Ureter (tissue), 1 donor: Measurements from ENCODE around the gene C1S. TPM values are rescaled to one million over a fixed set of nuclear protein-coding genes. Genes with fewer than 3 reads are reported as not detected.
A peak's percentile ranks its signal among the peaks of the same experiment; 100 is the strongest.
"Not testable (repeated sequence)": the region's sequence is repeated elsewhere in the genome, so short reads cannot be mapped to it uniquely, and the experiment has no call there.

Source experiments
- DNase-seq: peaks from one replicate; pipeline ENCODE4 v3.0.0-alpha.2; 2020; ENCODE audit warnings: low spot score
- total RNA-seq: library from RNA; stranded (reverse); gene quantifications from one replicate; pipeline ENCODE4 v1.2.4, GENCODE V29; 2023
- donor health status: DM: yes; HTN: yes; CAD: no.

The C1S gene
- total RNA-seq, 1 donor from 2014 or later: 293 TPM

DNA sequence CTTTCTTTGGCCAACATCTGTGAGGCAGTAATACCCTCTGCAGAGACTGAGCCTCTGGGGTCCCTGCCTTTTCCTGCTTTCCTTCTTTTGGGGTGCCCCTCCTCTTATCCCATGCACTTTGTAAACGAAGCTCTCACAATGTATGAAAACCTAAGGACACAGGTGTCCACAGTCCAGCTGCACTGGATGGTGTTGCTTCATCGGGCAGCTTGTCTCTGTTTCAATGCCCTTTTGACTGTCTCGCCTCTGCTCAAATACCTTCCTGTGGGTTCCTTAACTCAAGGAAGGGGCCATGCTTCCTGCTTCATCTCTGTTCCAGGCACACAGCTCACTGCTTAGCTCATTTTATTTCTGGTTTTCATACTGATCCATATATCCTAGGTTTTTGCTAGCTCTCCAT, 42.1 kb downstream of the C1S start:
- DNase-seq: no peak

DNA sequence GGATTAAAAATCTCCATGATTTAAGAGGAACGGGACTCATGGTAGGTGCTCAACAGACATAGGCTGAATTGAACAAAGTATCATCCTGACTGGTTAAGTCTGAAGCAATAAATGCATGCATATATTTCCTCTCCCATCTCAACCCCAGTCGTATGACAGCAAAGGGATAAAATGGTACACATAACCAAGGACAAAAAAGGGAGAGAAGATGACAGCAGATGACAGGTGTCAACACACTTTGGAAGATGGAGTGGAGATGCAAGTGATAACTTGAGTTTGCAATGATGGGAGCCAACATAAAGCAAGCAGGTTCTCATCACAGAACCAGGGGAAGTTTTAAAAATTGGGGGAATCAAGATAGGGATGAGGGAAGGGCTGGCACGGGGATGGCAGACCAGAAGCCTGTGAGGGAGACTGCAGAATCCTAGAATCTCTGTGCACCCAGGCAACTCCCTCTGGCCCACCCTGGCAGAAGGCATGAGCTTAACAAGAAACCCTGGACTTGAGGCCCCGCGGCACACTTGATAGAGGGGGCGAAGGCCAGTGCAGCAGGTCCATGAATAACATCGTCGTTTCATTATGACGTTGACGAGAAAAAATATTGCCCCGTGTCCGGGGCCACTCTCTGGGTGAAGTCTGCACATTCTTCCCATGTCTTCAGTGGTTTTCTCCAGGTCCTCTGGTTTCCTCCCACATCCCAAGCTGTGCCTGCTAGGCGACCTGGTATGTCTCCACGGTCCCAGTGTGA, 43.5 kb downstream of the C1S start:
- no peak for DNase-seq

DNA sequence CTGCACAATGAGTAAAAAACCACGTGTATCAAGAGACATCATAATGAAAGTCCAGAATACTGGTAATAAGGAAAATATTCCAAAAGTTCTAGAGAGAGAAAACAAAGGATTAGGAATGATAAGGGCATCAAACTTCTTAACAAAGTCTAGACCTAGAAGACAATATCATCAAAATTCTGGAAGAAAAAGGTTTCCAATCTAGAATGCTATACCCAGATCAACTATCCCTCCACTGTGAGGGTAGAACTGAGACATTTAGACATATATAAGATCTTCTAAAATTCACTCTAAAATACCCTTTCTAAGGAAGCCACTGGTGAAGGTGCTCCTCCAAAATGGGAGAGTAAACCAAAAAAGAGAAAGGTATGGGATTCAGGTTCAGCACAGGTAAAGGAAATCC, 45.6 kb downstream of the C1S start:
- no peak for DNase-seq

DNA sequence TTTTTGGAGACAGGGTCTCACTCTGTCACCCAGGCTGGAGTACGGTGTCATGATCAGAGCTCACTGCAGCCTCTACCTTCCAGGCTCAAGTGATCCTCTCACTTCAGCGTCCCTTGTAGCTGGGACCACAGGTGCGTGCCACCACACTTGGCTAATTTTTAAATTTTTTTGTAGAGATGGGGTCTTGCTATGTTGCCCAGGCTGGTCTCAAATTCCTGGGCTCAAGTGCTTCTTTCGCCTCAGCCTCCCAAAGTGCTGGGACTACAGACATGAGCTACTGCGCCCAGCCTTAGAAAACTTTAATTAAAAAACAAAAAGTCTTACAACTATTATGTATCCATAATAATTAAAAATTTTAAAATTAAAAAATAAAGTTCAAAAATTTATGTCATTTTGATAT, 46.7 kb downstream of the C1S start:
- not testable (repeated sequence) for DNase-seq

DNA sequence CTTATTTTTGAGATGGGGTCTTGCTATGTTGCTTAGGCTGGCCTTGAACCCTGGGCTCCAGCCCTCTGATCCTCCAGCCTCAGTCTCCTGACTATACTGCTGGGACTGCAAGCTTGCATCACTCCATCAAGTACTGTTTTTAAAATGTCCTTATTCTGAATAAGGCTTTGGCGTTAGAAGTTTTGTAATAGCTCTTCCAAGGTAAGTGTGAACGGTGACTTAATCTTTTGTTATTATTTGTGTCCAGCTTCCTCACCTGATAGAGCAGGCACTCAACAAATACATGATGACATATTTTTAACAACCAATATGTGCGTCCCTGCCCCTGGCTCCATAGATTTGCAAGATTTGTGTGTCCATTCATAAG, 47.1 kb downstream of the C1S start:
- no peak for DNase-seq

DNA sequence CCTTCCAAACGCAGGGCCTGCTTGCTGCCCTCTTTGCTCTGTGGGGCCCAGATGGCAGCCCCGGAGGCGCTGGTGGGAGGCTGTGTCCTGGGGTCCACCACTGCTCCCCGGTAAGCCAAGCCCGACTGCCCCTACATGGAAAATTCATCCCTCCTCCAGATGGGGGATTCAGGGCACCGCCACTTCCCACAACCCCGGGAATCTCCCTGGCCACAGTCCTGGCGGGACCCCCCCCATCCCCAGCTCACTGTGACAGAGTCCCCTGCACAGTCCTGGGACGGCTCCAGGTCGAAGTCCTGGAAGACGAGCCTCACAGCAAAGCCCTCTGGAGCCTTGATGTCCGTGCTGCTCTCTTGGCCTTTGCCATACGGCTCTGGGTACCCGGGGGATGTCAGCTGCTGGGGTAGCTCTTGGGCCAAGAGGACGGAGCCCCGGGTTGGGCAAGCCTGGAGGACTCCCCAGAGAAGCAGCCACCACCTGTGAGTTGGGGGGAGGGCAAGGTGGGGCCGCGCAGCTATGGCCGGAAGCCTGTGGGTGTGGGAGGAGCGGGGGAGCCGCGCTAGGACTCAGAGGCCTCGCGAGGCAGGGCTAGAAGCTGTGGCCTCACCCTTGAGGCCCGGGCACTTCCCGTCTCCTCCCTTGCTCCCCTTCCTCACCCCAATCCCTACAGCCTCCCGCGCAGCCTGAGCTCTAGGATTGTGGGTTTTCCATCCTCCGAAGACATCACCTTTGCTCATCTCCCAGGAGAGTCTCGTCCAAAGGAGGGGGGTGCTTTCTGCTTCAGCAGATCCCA, 47.7 kb downstream of the C1S start:
- DNase-seq: peak; percentile 88

DNA sequence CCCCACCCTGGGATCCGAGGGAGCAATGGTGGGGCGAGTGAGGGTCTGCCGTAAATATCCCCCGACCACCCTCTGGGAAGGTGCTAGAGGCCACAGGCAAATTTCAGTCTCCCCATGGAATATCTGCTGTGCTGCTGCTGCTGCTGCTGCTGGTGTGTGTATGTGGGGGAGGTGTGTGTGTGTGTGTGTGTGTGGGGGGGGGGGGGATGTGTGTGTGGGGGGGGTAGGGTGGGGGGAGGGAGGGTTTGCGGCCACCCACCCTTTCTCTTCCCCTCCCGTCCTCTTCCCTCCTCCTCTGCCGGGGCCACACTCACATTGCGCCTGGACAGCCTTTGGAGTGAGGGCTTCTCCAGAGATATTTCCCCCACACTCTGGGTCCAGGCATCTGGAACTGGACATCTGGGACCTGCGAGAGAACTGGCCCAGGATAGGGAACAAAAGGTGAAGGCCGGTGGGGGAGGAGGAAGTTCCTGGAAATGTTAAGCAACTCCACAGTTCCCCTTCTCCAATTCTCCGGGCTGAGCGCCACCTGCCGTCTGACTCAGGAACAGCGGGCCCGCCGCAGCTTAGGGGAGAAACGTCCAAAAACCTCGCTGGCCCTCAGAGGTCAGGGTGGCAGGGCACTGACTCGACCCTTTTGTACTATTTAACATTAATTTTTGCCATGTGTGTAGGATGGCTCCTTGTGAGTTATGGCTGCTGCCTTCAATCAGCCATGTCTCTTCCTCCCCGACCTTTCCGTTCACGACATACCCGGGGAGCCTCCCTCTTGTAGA, 48.5 kb downstream of the C1S start, which contains the start of gene C1RL:
TSS of gene C1RL (minus strand) at position 419 of the 776 bp plus-strand sequence. CDS start at position 385, 34 bp downstream.
- peak; percentile 95 for DNase-seq

DNA sequence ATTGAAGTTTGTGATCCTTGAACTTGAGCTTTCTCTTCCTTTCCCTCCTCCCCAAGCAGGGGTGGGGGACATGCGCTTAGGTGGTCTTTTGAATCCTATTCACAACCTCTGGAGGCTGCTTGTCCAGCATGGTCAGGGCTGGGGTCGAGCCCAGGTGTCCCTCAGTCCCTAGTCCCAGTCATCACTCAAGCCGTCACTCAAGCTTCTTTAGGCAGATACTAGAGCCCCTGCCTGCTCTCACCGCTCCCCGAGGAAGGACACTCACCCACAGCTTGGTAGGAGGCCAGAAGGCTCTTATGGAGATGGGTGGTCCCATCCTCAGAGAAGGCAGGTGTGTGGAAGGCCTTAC, 49.0 kb downstream of the C1S start:
- no peak for DNase-seq

DNA sequence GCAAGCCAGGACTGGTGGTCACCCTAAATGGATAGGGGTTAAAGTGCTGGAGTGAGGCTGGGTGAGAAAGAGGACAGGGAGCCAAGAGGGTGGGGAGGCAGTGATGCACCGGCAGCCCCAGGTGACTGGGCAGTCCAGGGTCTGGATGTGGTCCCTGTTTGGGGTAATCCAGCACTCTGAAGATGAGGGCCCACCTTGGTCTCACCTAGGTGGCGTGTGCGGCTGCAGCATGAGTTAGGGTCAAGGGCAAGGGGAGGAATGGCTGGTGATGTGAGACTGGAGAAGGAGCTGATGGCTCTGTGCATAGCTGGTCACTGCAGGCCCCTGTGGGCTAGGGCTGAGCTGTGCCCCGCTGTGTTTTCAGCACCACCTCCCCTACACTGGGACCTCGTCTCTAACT, 50.1 kb downstream of the C1S start:
- no peak for DNase-seq

DNA sequence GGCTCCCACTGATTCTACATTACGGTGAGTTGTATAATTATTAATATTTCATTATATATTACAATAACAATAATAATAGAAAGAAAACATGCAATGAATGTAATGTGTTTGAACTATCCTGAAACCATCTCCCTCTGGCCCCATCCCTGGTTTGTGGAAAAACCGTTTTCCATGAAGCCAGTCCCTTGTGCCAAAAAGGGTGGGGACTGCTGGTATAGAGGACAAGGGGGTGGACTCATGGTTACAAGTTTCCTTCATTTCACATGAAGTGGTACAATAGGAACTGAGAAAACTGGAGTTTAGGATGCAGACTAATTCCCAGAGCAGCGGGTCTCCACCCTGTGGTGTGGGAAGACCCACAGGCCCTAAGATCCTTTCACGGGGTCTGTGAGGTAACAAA, 51.5 kb downstream of the C1S start:
- DNase-seq: no peak

DNA sequence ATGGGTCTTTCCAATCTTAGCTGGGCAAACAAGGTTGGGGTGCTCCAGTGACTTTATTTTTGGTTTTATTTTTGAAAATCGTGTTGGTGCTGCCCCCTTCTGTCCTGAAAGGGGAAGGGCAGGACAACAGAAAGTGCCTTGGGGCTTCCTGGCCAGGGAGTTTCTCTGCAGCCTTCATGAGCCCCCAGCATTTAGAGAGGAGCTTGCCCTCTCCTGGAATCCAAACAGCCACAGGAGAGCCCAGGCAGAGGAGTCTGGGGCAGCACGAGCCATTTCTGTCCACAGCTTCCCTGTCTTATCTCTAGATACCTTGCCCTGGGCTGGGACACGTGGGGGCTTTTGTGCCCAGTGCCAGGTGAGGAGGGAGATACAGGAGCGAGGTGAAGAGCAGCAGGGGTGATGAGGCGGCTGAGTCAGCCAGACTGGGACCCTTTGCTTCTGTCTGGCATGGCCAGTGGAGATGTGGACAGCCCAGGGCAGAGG, 52.9 kb downstream of the C1S start:
- DNase-seq: no peak

DNA sequence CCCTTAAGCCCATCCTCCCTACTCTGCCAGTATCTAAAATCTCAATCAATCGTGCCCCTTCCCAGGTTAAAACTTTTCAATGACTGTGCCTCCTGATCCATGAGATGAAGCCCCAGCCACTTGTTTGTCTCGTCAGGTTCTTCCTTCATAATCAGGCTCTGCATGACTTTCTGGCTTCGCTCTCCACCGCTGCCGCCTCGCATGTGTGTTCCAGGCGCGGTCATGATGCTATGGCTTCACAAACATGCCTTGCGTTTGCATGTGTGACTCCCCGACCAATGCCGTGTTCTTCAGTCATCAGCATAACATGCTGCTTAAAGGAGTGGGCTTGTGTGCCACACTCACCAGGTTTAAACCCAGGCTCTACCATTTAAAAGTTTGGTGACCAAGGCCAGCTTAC, 53.5 kb downstream of the C1S start:
- DNase-seq: no peak

DNA sequence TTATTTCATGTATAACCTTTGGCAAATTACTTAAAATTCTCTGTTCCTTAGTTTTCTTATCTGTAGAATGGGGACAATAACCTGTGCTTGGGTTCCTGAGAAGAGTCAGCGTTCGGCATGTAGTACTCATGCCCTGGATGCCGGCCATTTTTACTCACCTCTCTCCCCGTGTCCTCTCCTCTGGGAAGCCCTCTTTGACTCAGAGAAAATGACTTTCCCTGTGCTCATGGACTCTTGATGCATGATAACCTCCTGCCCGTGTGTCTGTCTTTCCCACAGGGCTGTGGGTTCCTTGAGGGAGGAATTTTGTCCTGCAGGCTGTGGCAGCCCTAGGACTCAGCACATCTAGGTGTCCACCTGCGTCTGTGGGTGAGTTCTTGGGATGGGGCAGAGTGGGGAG, 54.3 kb downstream of the C1S start:
- DNase-seq: no peak

DNA sequence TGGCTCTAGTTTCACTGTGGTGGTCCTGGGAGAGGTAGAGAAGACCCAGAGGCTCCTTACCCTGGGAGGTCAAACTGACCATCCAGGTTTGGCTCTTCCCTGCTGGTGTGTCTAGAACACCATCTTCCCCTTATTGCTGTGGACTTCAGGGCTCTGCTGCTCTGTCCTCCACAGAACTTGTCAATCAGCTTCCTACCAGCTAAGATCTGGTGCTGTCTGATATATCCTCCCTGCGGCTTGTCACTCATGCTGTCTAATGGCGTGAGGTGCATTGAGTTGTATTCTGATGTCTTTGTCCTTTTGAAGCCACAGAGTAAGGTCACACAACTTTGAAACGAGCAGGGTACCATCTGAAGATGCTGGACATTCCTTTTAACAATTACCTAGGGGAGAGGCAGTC, 55.7 kb downstream of the C1S start:
- DNase-seq: no peak

DNA sequence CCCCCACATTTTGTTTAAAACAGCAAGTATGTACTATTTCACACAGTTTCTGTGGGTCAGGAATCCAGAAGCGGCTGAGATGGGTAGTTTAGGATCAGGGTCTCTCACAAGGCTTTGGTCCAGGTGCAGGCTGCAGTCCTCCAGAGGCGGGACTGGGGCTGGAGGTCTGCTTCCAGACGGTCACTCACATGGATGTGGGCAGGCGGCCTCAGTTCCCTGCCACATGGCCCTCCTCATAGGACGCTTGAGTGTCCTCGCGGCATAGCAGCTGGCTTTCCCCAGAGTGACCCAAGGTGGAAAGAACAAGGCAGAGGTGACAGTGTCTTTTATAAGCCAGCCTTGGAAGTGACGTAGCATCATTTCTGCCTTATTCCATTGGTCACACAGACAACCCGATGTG, 56.4 kb downstream of the C1S start:
- no peak for DNase-seq

DNA sequence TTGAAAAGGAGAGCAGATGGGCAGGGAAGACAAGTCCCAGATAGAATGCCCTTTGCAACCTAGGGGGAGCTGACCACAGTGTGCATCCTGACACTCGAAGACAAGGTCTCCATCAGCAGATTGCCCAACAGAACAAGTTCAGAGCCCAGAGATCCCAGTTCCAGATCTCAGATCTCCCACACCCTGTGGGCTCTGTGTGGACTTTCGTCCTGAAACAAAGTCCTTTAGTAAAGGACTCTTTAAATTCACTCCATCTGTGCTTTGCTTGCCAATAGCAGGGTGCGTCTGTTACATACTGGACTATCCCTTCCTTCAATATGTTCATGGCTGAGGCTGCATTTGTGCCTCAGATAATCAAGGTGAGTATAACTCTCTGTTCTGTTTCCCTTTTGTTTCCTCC, 57.2 kb downstream of the C1S start:
- no peak for DNase-seq

DNA sequence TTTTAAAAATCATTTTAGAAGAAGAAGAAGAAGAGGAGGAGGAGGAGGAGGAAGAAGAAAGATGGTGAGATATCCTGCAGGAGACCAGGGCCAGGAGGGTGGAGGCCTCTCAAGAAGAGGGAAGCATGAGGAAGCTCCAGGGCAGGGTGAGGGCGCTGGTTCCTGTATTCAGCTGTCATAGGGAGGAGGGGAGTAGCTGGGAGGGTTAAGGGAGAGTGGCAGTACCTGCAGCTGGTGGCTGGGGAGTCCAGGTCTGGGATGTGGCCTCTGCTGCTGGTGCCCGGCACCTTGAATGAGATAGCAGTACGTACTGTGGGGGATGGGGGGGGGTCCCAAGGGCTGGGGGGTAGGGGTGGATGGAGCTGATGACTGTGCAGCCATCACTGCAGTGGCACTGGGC, 58.4 kb downstream of the C1S start:
- no peak for DNase-seq

DNA sequence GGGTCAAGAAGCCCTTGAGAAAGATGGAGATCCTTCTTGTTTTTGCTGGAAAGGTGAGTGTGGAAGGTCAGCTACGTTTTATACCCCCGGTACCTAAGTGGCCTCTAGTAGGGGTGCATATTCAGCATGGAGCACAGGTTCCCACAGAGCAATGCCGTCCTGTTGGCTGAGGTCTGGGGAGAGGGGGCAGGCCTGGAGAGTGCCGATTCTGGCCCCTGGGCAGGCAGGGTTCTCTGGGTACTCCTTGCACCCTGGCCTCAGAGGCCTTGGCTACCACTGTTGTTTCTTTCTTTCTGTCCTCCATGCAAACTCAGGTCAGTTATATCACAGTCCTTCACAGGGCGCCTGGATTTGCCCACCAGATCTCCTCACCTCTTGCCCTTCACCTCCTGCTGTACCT, 59.6 kb downstream of the C1S start:
- DNase-seq: no peak
